HepG2 (cell line): ENCODE measurements around the gene ACCSL. TPM values are rescaled to one million over a fixed set of nuclear protein-coding genes. Genes with fewer than 3 reads are reported as not detected.

Source experiments
- ATAC-seq: fragments of 200-7000 bp; cut with Tn5 transposase; 3 replicates; pipeline ENCODE4 v1.9.1; 2020; ENCODE audit warnings: mild to moderate bottlenecking, moderate library complexity
- BruUV-seq: library from RNA; stranded (reverse); fragments of 400-500 nt; replicated peaks from 2 replicates; lab custom pipeline; 2021; lab: Mats Ljungman, UMichigan
- CTCF ChIA-PET: fragments of 300-600 bp; formaldehyde crosslinking; extraction: SDS; loops from one replicate; lab custom pipeline; 2021; ENCODE audit warnings: low total read pairs, inconsistent platforms, low intra/inter-chr PET ratio; lab: Yijun Ruan, JAX
- POLR2A ChIA-PET: fragments of 350-600 bp; sonication (Branson Sonifier 250); formaldehyde crosslinking; loops from one replicate; lab custom pipeline; 2020; ENCODE audit warnings: antibody characterized with exemption, inconsistent platforms; lab: Yijun Ruan, JAX
- DNase-seq: peaks from one replicate; pipeline ENCODE4 v3.0.0-alpha.2; 2015; ENCODE audit warnings: low spot score
- FAIRE-seq: peaks from 3 replicates; lab custom pipeline; 2011; peaks lifted over from hg19 to GRCh38; lab: Jason Lieb, UNC
- H2AFZ ChIP-seq: one replicate; pipeline ENCODE4 v1.6.1; 2011; ENCODE audit warnings: low read length, inconsistent platforms
- H3K27ac ChIP-seq: fragments of 300-600 bp; 3 replicates; pipeline ENCODE4 v1.8.0; 2011; ENCODE audit warnings: mixed run types, mild to moderate bottlenecking, mixed read lengths, low read length, inconsistent platforms; ENCODE audit not compliant: insufficient read depth; ENCODE audit errors: extremely low read length
- H3K27me3 ChIP-seq, 2 experiments: fragments of 200-600 bp in 1 of 2; 2 replicates in 1 of 2; 3 replicates in 1 of 2; pipeline versions ENCODE4 v1.6.0 to v1.8.0; 2011; ENCODE audit warnings: low read length in 2 of 2, mild to moderate bottlenecking in 2 of 2, moderate library complexity in 2 of 2, inconsistent platforms in 1 of 2; ENCODE audit not compliant: insufficient read depth in 2 of 2, control insufficient read depth in 1 of 2
- H3K36me3 ChIP-seq, 2 experiments: fragments of 200-600 bp in 1 of 2; replicated peaks in 1 of 2; 2 replicates in 1 of 2; 3 replicates in 1 of 2; pipeline versions ENCODE4 v1.5.1 to v1.8.0; 2011; ENCODE audit warnings: low read length in 2 of 2, inconsistent platforms in 1 of 2; ENCODE audit not compliant: insufficient read depth in 2 of 2, control insufficient read depth in 1 of 2
- H3K4me1 ChIP-seq: 2 replicates; pipeline ENCODE4 v1.5.1; 2012; ENCODE audit warnings: low read length, inconsistent platforms; ENCODE audit not compliant: insufficient read depth
- H3K4me2 ChIP-seq: 2 replicates; pipeline ENCODE4 v1.6.0; 2011; ENCODE audit warnings: low read depth, low read length, inconsistent platforms
- H3K4me3 ChIP-seq, 3 experiments: fragments of 200-600 bp in 1 of 3; sonication (generic), shearing (Covaris generic) in 1 of 3; replicated peaks in 1 of 3; 2 replicates each; pipeline ENCODE4 v1.5.1; 2011 to 2016; ENCODE audit warnings: low read length in 3 of 3, inconsistent platforms in 2 of 3, low read depth in 2 of 3, mild to moderate bottlenecking in 2 of 3, control low read depth in 1 of 3, mixed read lengths in 1 of 3; ENCODE audit not compliant: insufficient read depth in 1 of 3
- H3K79me2 ChIP-seq: one replicate; pipeline ENCODE4 v1.6.1; 2011; ENCODE audit warnings: low read length, inconsistent platforms; ENCODE audit not compliant: insufficient read depth
- H3K9ac ChIP-seq: 2 replicates; pipeline ENCODE4 v1.6.0; 2011; ENCODE audit warnings: mild to moderate bottlenecking, low read depth, low read length, inconsistent platforms; ENCODE audit not compliant: insufficient read depth
- H3K9me3 ChIP-seq: 2 replicates; pipeline ENCODE4 v1.5.1; 2012; ENCODE audit warnings: mild to moderate bottlenecking, low read length
- H4K20me1 ChIP-seq: 2 replicates; pipeline ENCODE4 v1.6.0; 2011; ENCODE audit warnings: inconsistent platforms, mild to moderate bottlenecking, low read length, moderate library complexity; ENCODE audit not compliant: insufficient read depth
- GZF1 ChIP-seq: sonication (generic); formaldehyde crosslinking; IDR thresholded peaks from 2 replicates; pipeline ENCODE4 v1.5.1; 2020; ENCODE audit warnings: mild to moderate bottlenecking, missing genetic modification reagents
- ZNF251 ChIP-seq: sonication (generic); formaldehyde crosslinking; IDR thresholded peaks from 2 replicates; pipeline ENCODE4 v1.9.0; 2021; ENCODE audit warnings: mild to moderate bottlenecking, missing genetic modification reagents
- ZNF333 ChIP-seq: sonication (generic); formaldehyde crosslinking; IDR thresholded peaks from 2 replicates; pipeline ENCODE4 v1.4.0; 2020; ENCODE audit warnings: mild to moderate bottlenecking, missing genetic modification reagents, borderline replicate concordance
- WGBS: methylation state at CpG from one replicate; pipeline ENCODE4 v1.1.6; 2017; ENCODE audit warnings: low lambda C conversion rate; 5-methylcytosine and 5-hydroxymethylcytosine counted together
- in situ Hi-C: cut with HindIII; loops from 2 replicates; pipeline ENCODE4 v1.10.0; 2017; ENCODE audit warnings: low pct_unique_long_range_greater_than_20kb; ENCODE audit not compliant: extremely low pct_ligation_motif_present
- intact Hi-C: fragments of 100-400 bp; cut with micrococcal nuclease; formaldehyde crosslinking; loops from one replicate; pipeline ENCODE4 v1.10.0; 2022; ENCODE audit not compliant: unreplicated experiment
- polyA plus RNA-seq, 8 experiments: library from polyadenylated mRNA; depleted of rRNA in 3 of 8; stranded (reverse) in 7 of 8; unstranded in 1 of 8; fragments of >200 nt; fragmentation: Illumina TruSeq in 4 of 8; extraction: Trizol in 4 of 8; gene quantifications; 2 replicates each; pipeline versions ENCODE4 v1.2.1 to v1.2.3, GENCODE V29; 2011 to 2016; ENCODE audit warnings: low read depth in 4 of 8, missing spikeins in 1 of 8, mixed read lengths in 1 of 8; ENCODE audit not compliant: insufficient read depth in 1 of 8
- total RNA-seq, 5 experiments: library from RNA; depleted of rRNA; stranded (reverse); fragments of >200 nt; fragmentation: Illumina TruSeq; extraction: Trizol; gene quantifications; 2 replicates each; pipeline ENCODE4 v1.2.3, GENCODE V29; 2016; ENCODE audit warnings: low read depth in 1 of 5

The ACCSL gene
- total and polyA plus RNA-seq, 2 of the 13 experiments (the other 11 are each of a cell fraction or from before 2014, with no cell fraction given), result not detected

- Histone ChIP-seq H3K4me3 (no peak overlapping the region; a peak in 1 of 6 replicates), H3K27me3 (peaks cover 1 to 10% of the 10 kb centered on the region in 2 experiments; a peak in 3 of 5 replicates), H3K4me1 (peaks cover 13% of the 10 kb centered on the region), H4K20me1 (no peaks in the 10 kb centered on the region), H3K9ac (no peak overlapping the region), H3K36me3 (no peaks in the 10 kb centered on the region), H3K27ac (no peak overlapping the region), H3K9me3 (no peaks in the 10 kb centered on the region), H3K4me2 (peak overlapping the region; percentile 26; the same call in 1 of the 2 replicates), H2AFZ (no peak overlapping the region), H3K79me2 (no peaks in the 10 kb centered on the region)
- intact Hi-C loops, result no loop called here
- BruUV-seq, result no TSS peak
- ATAC-seq (peak; percentile 72), DNase-seq (no peak), FAIRE-seq (no peak)
- ChIA-PET CTCF (no interaction called here), POLR2A (no interaction called here)
- WGBS, result 50% methylated on average over 5 of the region's 10 CpGs
- 0 out of 2 replicates have a peak, but pooled peaks have one; percentile 41 for TF ChIP-seq ZNF333
- no peak for TF ChIP-seq ZNF251
- in situ Hi-C loops, result no loop called here
Observed at GRCh38 chr11:44083433-44083832, 35.7 kb downstream of the ACCSL start.

- Histone ChIP-seq H3K79me2 (no peaks in the 10 kb centered on the region), H2AFZ (no peak overlapping the region), H3K36me3 (no peaks in the 10 kb centered on the region), H3K9ac (no peak overlapping the region), H3K27me3 (peaks cover 0 to 5% of the 10 kb centered on the region in 2 experiments; a peak in 2 of 5 replicates), H4K20me1 (no peaks in the 10 kb centered on the region), H3K4me1 (peaks cover 13% of the 10 kb centered on the region), H3K4me3 (no peak overlapping the region), H3K9me3 (no peaks in the 10 kb centered on the region), H3K4me2 (no peak overlapping the region), H3K27ac (no peak overlapping the region)
- FAIRE-seq (no peak), ATAC-seq (no peak), DNase-seq (no peak)
- WGBS, result 49% methylated on average over 5 of the region's 5 CpGs
- POLR2A ChIA-PET, result no interaction called here
- CTCF ChIA-PET, result no interaction called here
- no TSS peak for BruUV-seq
- no peak for TF ChIP-seq GZF1 (CRISPR knock-in tag)
- in situ Hi-C loops (no loop called here), intact Hi-C loops (no loop called here)
Observed at GRCh38 chr11:44083906-44084305, 36.1 kb downstream of the ACCSL start.
